HG03095 (cell line): Measurements from ENCODE around the gene NAALAD2.
"Not testable (repeated sequence)": the region's sequence is repeated elsewhere in the genome, so short reads cannot be mapped to it uniquely, and the experiment has no call there.

ENCODE experiments used
- ATAC-seq: cut with Tn5 transposase; IDR thresholded peaks from one replicate; pipeline ENCODE4 v1.9.1; 2021; ENCODE audit warnings: moderate library complexity; ENCODE audit not compliant: unreplicated experiment

NAALAD2 gene

GRCh38 chr11:90239967-90240636, 105.6 kb downstream of the NAALAD2 start:
- not testable (repeated sequence) for ATAC-seq

- no peak for ATAC-seq
Measured at GRCh38 chr11:90241414-90241813, 107.0 kb downstream of the NAALAD2 start.
